GM23338 (cell line): Measurements from ENCODE around the gene BCL2L2. TPM values are rescaled to one million over a fixed set of nuclear protein-coding genes. Genes with fewer than 3 reads are reported as not detected.

ENCODE experiments used
- ATAC-seq: fragments of 200-7000 bp; cut with Tn5 transposase; 3 replicates; pipeline ENCODE4 v1.9.1; 2020
- DNase-seq: peaks from one replicate; pipeline ENCODE4 v3.0.0-alpha.2; 2015; ENCODE audit warnings: low spot score
- H2AFZ ChIP-seq: fragments of 200-600 bp; sonication (generic); 2 replicates; pipeline ENCODE4 v1.8.0; 2016; ENCODE audit warnings: antibody characterized with exemption, mild to moderate bottlenecking, moderate library complexity
- H3F3A ChIP-seq: fragments of 200-600 bp; sonication (generic); replicated peaks from 2 replicates; pipeline ENCODE4 v1.8.0; 2017; ENCODE audit warnings: antibody characterized with exemption, mixed run types, low read depth
- H3K27ac ChIP-seq: fragments of 200-600 bp; sonication (generic); 2 replicates; pipeline ENCODE4 v1.6.1; 2016; ENCODE audit warnings: low read depth
- H3K27me3 ChIP-seq: fragments of 200-600 bp; sonication (generic); 2 replicates; pipeline ENCODE4 v1.8.0; 2016; ENCODE audit warnings: mild to moderate bottlenecking, mixed run types, moderate library complexity; ENCODE audit not compliant: insufficient read depth
- H3K36me3 ChIP-seq: fragments of 200-600 bp; sonication (generic); 2 replicates; pipeline ENCODE4 v1.8.0; 2016; ENCODE audit warnings: mild to moderate bottlenecking; ENCODE audit not compliant: insufficient read depth
- H3K4me1 ChIP-seq: fragments of 200-600 bp; sonication (generic); 2 replicates; pipeline ENCODE4 v1.8.0; 2016; ENCODE audit warnings: mild to moderate bottlenecking, moderate library complexity; ENCODE audit not compliant: insufficient read depth
- H3K4me2 ChIP-seq: fragments of 200-600 bp; sonication (generic); 2 replicates; pipeline ENCODE4 v1.7.1; 2017; ENCODE audit warnings: mixed run types
- H3K4me3 ChIP-seq: fragments of 200-600 bp; sonication (generic); 2 replicates; pipeline ENCODE4 v1.6.1; 2016; ENCODE audit warnings: mixed run types
- H3K79me2 ChIP-seq: fragments of 200-600 bp; sonication (generic); replicated peaks from 2 replicates; pipeline ENCODE4 v1.8.0; 2017; ENCODE audit warnings: mild to moderate bottlenecking; ENCODE audit not compliant: insufficient read depth
- H3K9me2 ChIP-seq: fragments of 200-600 bp; sonication (generic); 2 replicates; pipeline ENCODE4 v1.8.0; 2017; ENCODE audit not compliant: insufficient read depth
- H4K20me1 ChIP-seq: fragments of 200-600 bp; sonication (generic); replicated peaks from 2 replicates; pipeline ENCODE4 v1.8.0; 2017; ENCODE audit warnings: mild to moderate bottlenecking; ENCODE audit not compliant: insufficient read depth
- H3K27ac Mint-ChIP-seq: 2 replicates; pipeline ENCODE4 v1.8.0; 2020; ENCODE audit warnings: inconsistent platforms, mild to moderate bottlenecking, moderate library complexity, mixed read lengths
- H3K27me3 Mint-ChIP-seq: 3 replicates; pipeline ENCODE4 v1.8.0; 2022; ENCODE audit warnings: low read depth, mild to moderate bottlenecking, moderate library complexity, mixed read lengths, inconsistent platforms; ENCODE audit not compliant: insufficient read depth, poor library complexity
- H3K36me3 Mint-ChIP-seq: 3 replicates; pipeline ENCODE4 v1.8.0; 2021; ENCODE audit warnings: low read depth, mild to moderate bottlenecking, inconsistent platforms, moderate library complexity, mixed read lengths
- H3K4me1 Mint-ChIP-seq: 3 replicates; pipeline ENCODE4 v1.8.0; 2020; ENCODE audit warnings: mild to moderate bottlenecking, inconsistent platforms, mixed read lengths
- H3K4me3 Mint-ChIP-seq: 3 replicates; pipeline ENCODE4 v1.8.0; 2021; ENCODE audit warnings: moderate library complexity, mild to moderate bottlenecking, inconsistent platforms, mixed read lengths
- H3K9me3 Mint-ChIP-seq: 3 replicates; pipeline ENCODE4 v1.8.0; 2020; ENCODE audit warnings: moderate library complexity, mild to moderate bottlenecking, inconsistent platforms, mixed read lengths
- CREB1 ChIP-seq: fragments of 250-450 bp; sonication (Bioruptor Pico); IDR thresholded peaks from 2 replicates; pipeline ENCODE4 v1.5.0; 2020; ENCODE audit warnings: low read depth, mild to moderate bottlenecking, moderate library complexity
- EZH2 ChIP-seq: fragments of 200-600 bp; sonication (generic); IDR thresholded peaks from one replicate; pipeline ENCODE4 v1.8.0; 2017; ENCODE audit warnings: antibody characterized with exemption, mild to moderate bottlenecking, low read depth; ENCODE audit not compliant: unreplicated experiment
- EZH2phosphoT487 ChIP-seq: fragments of 200-600 bp; sonication (generic); IDR thresholded peaks from one replicate; pipeline ENCODE4 v1.8.1; 2018; ENCODE audit warnings: antibody characterized with exemption; ENCODE audit not compliant: unreplicated experiment
- JUNB ChIP-seq: IDR thresholded peaks from one replicate; pipeline ENCODE4 v1.6.1; 2016; ENCODE audit warnings: antibody characterized with exemption; ENCODE audit not compliant: unreplicated experiment
- NANOG ChIP-seq: IDR thresholded peaks from 2 replicates; pipeline ENCODE4 v1.6.1; 2016; ENCODE audit warnings: antibody characterized with exemption, borderline replicate concordance
- POLR2AphosphoS5 ChIP-seq: IDR thresholded peaks from 2 replicates; pipeline ENCODE4 v1.6.1; 2016; ENCODE audit warnings: antibody characterized with exemption, low read depth
- STAT1 ChIP-seq: IDR thresholded peaks from one replicate; pipeline ENCODE4 v1.6.1; 2016; ENCODE audit warnings: antibody characterized with exemption; ENCODE audit not compliant: unreplicated experiment
- ZNF114 ChIP-seq: fragments of 250-450 bp; sonication (Bioruptor Pico); IDR thresholded peaks from 2 replicates; pipeline ENCODE4 v1.5.0; 2020; ENCODE audit warnings: mild to moderate bottlenecking, moderate library complexity
- ZNF331 ChIP-seq: fragments of 250-450 bp; sonication (Bioruptor Pico); IDR thresholded peaks from 2 replicates; pipeline ENCODE4 v1.5.0; 2020; ENCODE audit warnings: low read depth, mild to moderate bottlenecking, moderate library complexity
- polyA plus RNA-seq: library from polyadenylated mRNA; unstranded; fragments of >200 nt; fragmentation: Nextera tagmentation; extraction: Ambion mirVana; gene quantifications from 2 replicates; pipeline ENCODE4 v1.2.1, GENCODE V29; 2016
- total RNA-seq: library from RNA; depleted of rRNA; stranded (reverse); fragments of >200 nt; shearing (Covaris generic); gene quantifications from 2 replicates; pipeline ENCODE4 v1.2.3, GENCODE V29; 2014
- TF ChIP-seq, protein P1 (sequence below): IDR thresholded peaks from one replicate; pipeline ENCODE4 v1.6.1; 2018; ENCODE audit warnings: antibody characterized with exemption; ENCODE audit not compliant: unreplicated experiment
- TF ChIP-seq, protein P2 (sequence below): IDR thresholded peaks from 2 replicates; pipeline ENCODE4 v1.6.1; 2016; ENCODE audit warnings: antibody characterized with exemption
- TF ChIP-seq, protein P3 (sequence below): fragments of 250-450 bp; sonication (Bioruptor Pico); IDR thresholded peaks from 2 replicates; pipeline ENCODE4 v1.5.0; 2020; ENCODE audit warnings: mild to moderate bottlenecking, moderate library complexity
- TF ChIP-seq, protein P4 (sequence below), 2 experiments: fragments of 200-600 bp in 1 of 2; sonication (generic) in 1 of 2; conservative IDR thresholded peaks; 2 replicates each; pipeline versions ENCODE4 v1.5.1 to v1.6.1; 2016 to 2017; ENCODE audit warnings: antibody characterized with exemption in 2 of 2, low read depth in 2 of 2, mild to moderate bottlenecking in 2 of 2, moderate library complexity in 1 of 2

BCL2L2 gene
- total and polyA plus RNA-seq, 2 experiments from 2014 or later = 3.5 to 12.3 TPM

DNA sequence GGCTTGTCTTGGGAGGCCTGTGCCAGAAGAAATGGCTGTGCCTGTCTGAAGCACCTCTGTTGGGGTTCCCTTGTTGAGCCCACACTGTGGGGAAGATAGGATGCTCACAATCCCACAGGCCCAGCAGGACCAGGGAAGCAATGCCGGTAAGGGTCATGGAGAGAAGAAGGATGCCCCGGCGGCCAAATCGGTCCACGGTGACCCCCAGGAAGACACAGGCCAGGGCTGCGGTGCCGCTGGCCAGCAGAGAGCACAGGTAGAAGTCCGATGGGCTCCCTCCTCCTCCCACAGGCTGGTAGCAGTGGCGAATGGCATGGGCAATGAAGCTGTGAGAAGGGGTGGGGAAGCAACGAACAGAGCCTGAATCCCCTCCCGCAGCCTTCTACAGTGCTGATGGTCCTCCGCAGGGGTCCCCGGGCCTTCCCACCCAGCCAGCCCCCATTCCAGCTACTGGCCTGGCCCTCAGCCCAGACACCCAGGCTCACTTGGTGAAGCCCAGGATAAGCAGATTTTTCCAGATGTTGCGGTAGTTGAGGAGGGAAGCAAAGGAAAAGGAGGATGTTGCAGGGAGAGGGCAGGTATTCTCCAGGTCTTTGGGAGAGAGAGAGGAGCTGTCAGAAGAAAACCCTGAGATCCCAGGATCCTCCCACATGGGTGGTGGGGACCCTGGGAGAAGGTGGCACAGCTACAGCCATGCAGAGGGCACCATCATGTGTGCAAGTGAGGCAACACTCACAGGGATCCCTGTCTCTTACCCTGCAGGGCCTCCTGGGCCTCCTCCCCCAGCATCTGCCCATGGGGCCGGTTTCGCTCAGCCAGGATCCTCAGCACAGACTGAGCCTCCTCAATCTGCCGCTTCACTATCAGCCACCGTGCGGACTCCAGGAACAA, 41.0 kb downstream of the BCL2L2 start:
- Mint-ChIP-seq H3K27ac (no peak overlapping the region; the same call in 1 of the 2 replicates), H3K36me3 (peaks cover 9% of the 10 kb centered on the region), H3K27me3 (peaks cover 6% of the 10 kb centered on the region), H3K4me1 (peaks cover 17% of the 10 kb centered on the region), H3K4me3 (no peak overlapping the region), H3K9me3 (no peaks in the 10 kb centered on the region; the same call in 2 of the 3 replicates)
- peaks cover 5% of the 10 kb centered on the region; the same call in 1 of the 2 replicates for H4K20me1 ChIP-seq
- ATAC-seq = no peak
- H3K79me2 ChIP-seq = no peaks in the 10 kb centered on the region
- H3K4me1 ChIP-seq = peaks cover 15% of the 10 kb centered on the region
- no peaks in the 10 kb centered on the region for H3K9me2 ChIP-seq
- no peak for DNase-seq
- no peak overlapping the region for H3K27ac ChIP-seq
- TF ChIP-seq, protein P1, sequence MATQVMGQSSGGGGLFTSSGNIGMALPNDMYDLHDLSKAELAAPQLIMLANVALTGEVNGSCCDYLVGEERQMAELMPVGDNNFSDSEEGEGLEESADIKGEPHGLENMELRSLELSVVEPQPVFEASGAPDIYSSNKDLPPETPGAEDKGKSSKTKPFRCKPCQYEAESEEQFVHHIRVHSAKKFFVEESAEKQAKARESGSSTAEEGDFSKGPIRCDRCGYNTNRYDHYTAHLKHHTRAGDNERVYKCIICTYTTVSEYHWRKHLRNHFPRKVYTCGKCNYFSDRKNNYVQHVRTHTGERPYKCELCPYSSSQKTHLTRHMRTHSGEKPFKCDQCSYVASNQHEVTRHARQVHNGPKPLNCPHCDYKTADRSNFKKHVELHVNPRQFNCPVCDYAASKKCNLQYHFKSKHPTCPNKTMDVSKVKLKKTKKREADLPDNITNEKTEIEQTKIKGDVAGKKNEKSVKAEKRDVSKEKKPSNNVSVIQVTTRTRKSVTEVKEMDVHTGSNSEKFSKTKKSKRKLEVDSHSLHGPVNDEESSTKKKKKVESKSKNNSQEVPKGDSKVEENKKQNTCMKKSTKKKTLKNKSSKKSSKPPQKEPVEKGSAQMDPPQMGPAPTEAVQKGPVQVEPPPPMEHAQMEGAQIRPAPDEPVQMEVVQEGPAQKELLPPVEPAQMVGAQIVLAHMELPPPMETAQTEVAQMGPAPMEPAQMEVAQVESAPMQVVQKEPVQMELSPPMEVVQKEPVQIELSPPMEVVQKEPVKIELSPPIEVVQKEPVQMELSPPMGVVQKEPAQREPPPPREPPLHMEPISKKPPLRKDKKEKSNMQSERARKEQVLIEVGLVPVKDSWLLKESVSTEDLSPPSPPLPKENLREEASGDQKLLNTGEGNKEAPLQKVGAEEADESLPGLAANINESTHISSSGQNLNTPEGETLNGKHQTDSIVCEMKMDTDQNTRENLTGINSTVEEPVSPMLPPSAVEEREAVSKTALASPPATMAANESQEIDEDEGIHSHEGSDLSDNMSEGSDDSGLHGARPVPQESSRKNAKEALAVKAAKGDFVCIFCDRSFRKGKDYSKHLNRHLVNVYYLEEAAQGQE = no peak
- TF ChIP-seq, protein P2, sequence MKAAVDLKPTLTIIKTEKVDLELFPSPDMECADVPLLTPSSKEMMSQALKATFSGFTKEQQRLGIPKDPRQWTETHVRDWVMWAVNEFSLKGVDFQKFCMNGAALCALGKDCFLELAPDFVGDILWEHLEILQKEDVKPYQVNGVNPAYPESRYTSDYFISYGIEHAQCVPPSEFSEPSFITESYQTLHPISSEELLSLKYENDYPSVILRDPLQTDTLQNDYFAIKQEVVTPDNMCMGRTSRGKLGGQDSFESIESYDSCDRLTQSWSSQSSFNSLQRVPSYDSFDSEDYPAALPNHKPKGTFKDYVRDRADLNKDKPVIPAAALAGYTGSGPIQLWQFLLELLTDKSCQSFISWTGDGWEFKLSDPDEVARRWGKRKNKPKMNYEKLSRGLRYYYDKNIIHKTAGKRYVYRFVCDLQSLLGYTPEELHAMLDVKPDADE = no peak
- TF ChIP-seq CREB1 (CRISPR knock-in tag) (no peak), NANOG (no peak), POLR2AphosphoS5 (no peak), JUNB (no peak), STAT1 (no peak), EZH2 (no peak), ZNF331 (CRISPR knock-in tag) (no peak), ZNF114 (CRISPR knock-in tag) (no peak), EZH2phosphoT487 (no peak)
- TF ChIP-seq, protein P3, sequence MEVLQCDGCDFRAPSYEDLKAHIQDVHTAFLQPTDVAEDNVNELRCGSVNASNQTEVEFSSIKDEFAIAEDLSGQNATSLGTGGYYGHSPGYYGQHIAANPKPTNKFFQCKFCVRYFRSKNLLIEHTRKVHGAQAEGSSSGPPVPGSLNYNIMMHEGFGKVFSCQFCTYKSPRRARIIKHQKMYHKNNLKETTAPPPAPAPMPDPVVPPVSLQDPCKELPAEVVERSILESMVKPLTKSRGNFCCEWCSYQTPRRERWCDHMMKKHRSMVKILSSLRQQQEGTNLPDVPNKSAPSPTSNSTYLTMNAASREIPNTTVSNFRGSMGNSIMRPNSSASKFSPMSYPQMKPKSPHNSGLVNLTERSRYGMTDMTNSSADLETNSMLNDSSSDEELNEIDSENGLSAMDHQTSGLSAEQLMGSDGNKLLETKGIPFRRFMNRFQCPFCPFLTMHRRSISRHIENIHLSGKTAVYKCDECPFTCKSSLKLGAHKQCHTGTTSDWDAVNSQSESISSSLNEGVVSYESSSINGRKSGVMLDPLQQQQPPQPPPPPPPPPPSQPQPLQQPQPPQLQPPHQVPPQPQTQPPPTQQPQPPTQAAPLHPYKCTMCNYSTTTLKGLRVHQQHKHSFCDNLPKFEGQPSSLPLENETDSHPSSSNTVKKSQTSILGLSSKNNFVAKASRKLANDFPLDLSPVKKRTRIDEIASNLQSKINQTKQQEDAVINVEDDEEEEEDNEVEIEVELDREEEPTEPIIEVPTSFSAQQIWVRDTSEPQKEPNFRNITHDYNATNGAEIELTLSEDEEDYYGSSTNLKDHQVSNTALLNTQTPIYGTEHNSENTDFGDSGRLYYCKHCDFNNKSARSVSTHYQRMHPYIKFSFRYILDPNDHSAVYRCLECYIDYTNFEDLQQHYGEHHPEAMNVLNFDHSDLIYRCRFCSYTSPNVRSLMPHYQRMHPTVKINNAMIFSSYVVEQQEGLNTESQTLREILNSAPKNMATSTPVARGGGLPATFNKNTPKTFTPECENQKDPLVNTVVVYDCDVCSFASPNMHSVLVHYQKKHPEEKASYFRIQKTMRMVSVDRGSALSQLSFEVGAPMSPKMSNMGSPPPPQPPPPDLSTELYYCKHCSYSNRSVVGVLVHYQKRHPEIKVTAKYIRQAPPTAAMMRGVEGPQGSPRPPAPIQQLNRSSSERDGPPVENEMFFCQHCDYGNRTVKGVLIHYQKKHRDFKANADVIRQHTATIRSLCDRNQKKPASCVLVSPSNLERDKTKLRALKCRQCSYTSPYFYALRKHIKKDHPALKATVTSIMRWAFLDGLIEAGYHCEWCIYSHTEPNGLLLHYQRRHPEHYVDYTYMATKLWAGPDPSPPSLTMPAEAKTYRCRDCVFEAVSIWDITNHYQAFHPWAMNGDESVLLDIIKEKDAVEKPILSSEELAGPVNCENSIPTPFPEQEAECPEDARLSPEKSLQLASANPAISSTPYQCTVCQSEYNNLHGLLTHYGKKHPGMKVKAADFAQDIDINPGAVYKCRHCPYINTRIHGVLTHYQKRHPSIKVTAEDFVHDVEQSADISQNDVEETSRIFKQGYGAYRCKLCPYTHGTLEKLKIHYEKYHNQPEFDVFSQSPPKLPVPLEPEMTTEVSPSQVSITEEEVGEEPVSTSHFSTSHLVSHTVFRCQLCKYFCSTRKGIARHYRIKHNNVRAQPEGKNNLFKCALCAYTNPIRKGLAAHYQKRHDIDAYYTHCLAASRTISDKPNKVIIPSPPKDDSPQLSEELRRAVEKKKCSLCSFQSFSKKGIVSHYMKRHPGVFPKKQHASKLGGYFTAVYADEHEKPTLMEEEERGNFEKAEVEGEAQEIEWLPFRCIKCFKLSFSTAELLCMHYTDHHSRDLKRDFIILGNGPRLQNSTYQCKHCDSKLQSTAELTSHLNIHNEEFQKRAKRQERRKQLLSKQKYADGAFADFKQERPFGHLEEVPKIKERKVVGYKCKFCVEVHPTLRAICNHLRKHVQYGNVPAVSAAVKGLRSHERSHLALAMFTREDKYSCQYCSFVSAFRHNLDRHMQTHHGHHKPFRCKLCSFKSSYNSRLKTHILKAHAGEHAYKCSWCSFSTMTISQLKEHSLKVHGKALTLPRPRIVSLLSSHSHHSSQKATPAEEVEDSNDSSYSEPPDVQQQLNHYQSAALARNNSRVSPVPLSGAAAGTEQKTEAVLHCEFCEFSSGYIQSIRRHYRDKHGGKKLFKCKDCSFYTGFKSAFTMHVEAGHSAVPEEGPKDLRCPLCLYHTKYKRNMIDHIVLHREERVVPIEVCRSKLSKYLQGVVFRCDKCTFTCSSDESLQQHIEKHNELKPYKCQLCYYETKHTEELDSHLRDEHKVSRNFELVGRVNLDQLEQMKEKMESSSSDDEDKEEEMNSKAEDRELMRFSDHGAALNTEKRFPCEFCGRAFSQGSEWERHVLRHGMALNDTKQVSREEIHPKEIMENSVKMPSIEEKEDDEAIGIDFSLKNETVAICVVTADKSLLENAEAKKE (CRISPR knock-in tag) = no peak
- TF ChIP-seq, protein P4, sequence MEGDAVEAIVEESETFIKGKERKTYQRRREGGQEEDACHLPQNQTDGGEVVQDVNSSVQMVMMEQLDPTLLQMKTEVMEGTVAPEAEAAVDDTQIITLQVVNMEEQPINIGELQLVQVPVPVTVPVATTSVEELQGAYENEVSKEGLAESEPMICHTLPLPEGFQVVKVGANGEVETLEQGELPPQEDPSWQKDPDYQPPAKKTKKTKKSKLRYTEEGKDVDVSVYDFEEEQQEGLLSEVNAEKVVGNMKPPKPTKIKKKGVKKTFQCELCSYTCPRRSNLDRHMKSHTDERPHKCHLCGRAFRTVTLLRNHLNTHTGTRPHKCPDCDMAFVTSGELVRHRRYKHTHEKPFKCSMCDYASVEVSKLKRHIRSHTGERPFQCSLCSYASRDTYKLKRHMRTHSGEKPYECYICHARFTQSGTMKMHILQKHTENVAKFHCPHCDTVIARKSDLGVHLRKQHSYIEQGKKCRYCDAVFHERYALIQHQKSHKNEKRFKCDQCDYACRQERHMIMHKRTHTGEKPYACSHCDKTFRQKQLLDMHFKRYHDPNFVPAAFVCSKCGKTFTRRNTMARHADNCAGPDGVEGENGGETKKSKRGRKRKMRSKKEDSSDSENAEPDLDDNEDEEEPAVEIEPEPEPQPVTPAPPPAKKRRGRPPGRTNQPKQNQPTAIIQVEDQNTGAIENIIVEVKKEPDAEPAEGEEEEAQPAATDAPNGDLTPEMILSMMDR (conservative IDR thresholded peaks at IDR 0.05; ENCODE audit: low read depth in 2 of 2) = no peak
- no peak overlapping the region for H3K4me2 ChIP-seq
- peaks cover 15% of the 10 kb centered on the region for H3K27me3 ChIP-seq
- H3K36me3 ChIP-seq = no peaks in the 10 kb centered on the region
- peaks cover 6% of the 10 kb centered on the region; the same call in 1 of the 2 replicates for H3F3A ChIP-seq
- no peak overlapping the region for H3K4me3 ChIP-seq
- no peak overlapping the region for H2AFZ ChIP-seq
